ENCODE measurements around the gene VSTM2A.
A peak's percentile ranks its signal among the peaks of the same experiment; 100 is the strongest.

Gene VSTM2A

DNA sequence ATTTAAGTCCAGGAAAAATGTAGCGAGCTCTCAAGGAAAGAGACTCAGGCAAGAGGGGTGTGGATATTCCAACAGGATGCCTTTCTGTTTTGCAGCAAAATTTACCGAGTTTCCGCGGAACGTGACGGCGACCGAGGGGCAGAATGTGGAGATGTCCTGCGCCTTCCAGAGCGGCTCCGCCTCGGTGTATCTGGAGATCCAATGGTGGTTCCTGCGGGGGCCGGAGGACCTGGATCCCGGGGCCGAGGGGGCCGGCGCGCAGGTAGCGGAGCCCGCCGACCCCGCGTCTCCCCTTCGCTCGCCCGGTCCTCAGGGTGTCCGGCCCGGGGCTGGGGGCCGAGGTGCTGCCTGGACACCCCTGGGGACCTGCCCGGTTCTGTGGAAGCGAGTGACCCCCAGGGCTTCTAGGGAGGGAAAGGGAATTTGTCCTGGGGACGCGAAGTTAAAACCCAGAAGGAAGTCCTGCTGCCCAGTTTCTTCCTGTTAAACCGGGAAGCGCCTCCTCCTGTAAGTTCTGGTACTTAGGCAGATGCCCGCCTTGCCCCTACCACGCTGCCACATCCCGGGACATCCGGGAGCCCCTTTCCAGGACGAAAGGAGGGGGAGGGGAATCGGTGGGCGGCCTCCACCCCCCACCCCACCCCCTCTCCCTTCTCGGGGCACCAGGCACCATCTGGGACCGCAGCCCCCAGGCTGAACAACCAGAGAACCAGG, 2.5 kb downstream of the VSTM2A start:
- no peak for DNase-seq (ENCODE audit: extremely low spot score)
- CTCF ChIA-PET = no interaction called here
- TF ChIP-seq L3MBTL2 (conservative IDR thresholded peaks at IDR 0.05) = no peak
- TF ChIP-seq ELF4 (IDR thresholded peaks at IDR 0.05) = no peak
- no peak for TF ChIP-seq FOXK2 (IDR thresholded peaks at IDR 0.05)
- no peak for TF ChIP-seq NFRKB (IDR thresholded peaks at IDR 0.05)
- TF ChIP-seq, protein P1, sequence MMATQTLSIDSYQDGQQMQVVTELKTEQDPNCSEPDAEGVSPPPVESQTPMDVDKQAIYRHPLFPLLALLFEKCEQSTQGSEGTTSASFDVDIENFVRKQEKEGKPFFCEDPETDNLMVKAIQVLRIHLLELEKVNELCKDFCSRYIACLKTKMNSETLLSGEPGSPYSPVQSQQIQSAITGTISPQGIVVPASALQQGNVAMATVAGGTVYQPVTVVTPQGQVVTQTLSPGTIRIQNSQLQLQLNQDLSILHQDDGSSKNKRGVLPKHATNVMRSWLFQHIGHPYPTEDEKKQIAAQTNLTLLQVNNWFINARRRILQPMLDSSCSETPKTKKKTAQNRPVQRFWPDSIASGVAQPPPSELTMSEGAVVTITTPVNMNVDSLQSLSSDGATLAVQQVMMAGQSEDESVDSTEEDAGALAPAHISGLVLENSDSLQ (IDR thresholded peaks at IDR 0.05) = no peak
- no peak for TF ChIP-seq LEF1 (IDR thresholded peaks at IDR 0.05; ENCODE audit: borderline replicate concordance)
- no peak for TF ChIP-seq TARDBP (IDR thresholded peaks at IDR 0.05)
- TF ChIP-seq FOXM1 (IDR thresholded peaks at IDR 0.05; ENCODE audit: borderline replicate concordance) = no peak
- TF ChIP-seq CTBP1 (IDR thresholded peaks at IDR 0.05; ENCODE audit: borderline replicate concordance) = no peak
- TF ChIP-seq ARNT (IDR thresholded peaks at IDR 0.05) = no peak
- TF ChIP-seq ZNF384 (IDR thresholded peaks at IDR 0.05) = no peak
- no peak for TF ChIP-seq SP1 (IDR thresholded peaks at IDR 0.05)
- no peak for TF ChIP-seq BHLHE40 (IDR thresholded peaks at IDR 0.05; ENCODE audit: borderline replicate concordance)
- no peak for TF ChIP-seq FOXA1 (IDR thresholded peaks at IDR 0.05)
- TF ChIP-seq HDGF (IDR thresholded peaks at IDR 0.05; ENCODE audit: borderline replicate concordance) = no peak
- TF ChIP-seq SUZ12 (IDR thresholded peaks at IDR 0.05) = no peak
- POLR2A ChIA-PET = no interaction called here

GRCh38 chr7:54545241-54545563, 3.0 kb downstream of the VSTM2A start:
- ChIA-PET CTCF (no interaction called here), POLR2A (no interaction called here)
- no peak for DNase-seq (ENCODE audit: extremely low spot score)
- no peak for TF ChIP-seq L3MBTL2 (conservative IDR thresholded peaks at IDR 0.05)

- peak; percentile 70 for DNase-seq (ENCODE audit: extremely low spot score)
- ChIA-PET CTCF (interaction anchor here (0.6 kb wide), 1 partner anchor 10 kb away, joined by 3 read pairs; no protein-coding TSS in a partner anchor), POLR2A (interaction anchor here (1.0 kb wide), 1 partner anchor 212 kb away, joined by 3 read pairs; the partner anchor contains the start of gene SEC61G)
- TF ChIP-seq FOXK2 (IDR thresholded peaks at IDR 0.05) (no peak), FOXA1 (IDR thresholded peaks at IDR 0.05) (no peak), CTBP1 (IDR thresholded peaks at IDR 0.05; ENCODE audit: borderline replicate concordance) (no peak), ELF4 (IDR thresholded peaks at IDR 0.05) (no peak), TARDBP (IDR thresholded peaks at IDR 0.05) (no peak), NFRKB (IDR thresholded peaks at IDR 0.05) (no peak), BHLHE40 (IDR thresholded peaks at IDR 0.05; ENCODE audit: borderline replicate concordance) (no peak), SUZ12 (IDR thresholded peaks at IDR 0.05) (no peak), HDGF (IDR thresholded peaks at IDR 0.05; ENCODE audit: borderline replicate concordance) (no peak), SP1 (IDR thresholded peaks at IDR 0.05) (no peak), L3MBTL2 (conservative IDR thresholded peaks at IDR 0.05) (no peak), LEF1 (IDR thresholded peaks at IDR 0.05; ENCODE audit: borderline replicate concordance) (no peak)
- TF ChIP-seq, protein P1 (IDR thresholded peaks at IDR 0.05) = no peak
Measured at GRCh38 chr7:54546081-54546985, 4.2 kb downstream of the VSTM2A start.

GRCh38 chr7:54546986-54547314, 4.8 kb downstream of the VSTM2A start:
- DNase-seq (ENCODE audit: extremely low spot score) = no peak
- ChIA-PET POLR2A (interaction anchor here (1.0 kb wide), 1 partner anchor 212 kb away, joined by 3 read pairs; the partner anchor contains the start of gene SEC61G), CTCF (interaction anchor here (0.6 kb wide), 1 partner anchor 9 kb away, joined by 3 read pairs; no protein-coding TSS in a partner anchor)
- TF ChIP-seq FOXK2 (IDR thresholded peaks at IDR 0.05) (no peak), ARNT (IDR thresholded peaks at IDR 0.05) (no peak)

DNA sequence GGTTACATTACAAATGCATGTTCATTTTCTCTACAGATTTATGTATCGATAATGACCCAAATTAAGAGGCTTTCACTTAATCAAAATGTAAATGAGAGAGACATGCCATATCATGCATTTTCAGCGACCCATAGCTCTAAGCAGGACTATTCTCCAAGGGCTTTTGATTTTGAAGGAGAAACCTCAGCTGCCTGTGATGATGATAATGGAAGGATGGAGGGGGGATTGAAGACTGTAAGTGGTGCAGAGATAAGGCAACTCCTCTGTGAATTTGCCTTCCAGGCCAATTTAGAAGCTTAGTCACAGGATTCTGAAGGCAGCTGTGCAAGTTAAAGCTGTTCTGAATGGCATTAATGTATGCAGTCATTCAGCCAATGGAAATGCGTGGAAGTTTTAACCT, 8.3 kb downstream of the VSTM2A start:
- TF ChIP-seq CTBP1 (IDR thresholded peaks at IDR 0.05; ENCODE audit: borderline replicate concordance) = no peak
- TF ChIP-seq FOXM1 (IDR thresholded peaks at IDR 0.05; ENCODE audit: borderline replicate concordance) = no peak
- no peak for TF ChIP-seq HDGF (IDR thresholded peaks at IDR 0.05; ENCODE audit: borderline replicate concordance)
- TF ChIP-seq, protein P1 (IDR thresholded peaks at IDR 0.05) = no peak
- TF ChIP-seq LEF1 (IDR thresholded peaks at IDR 0.05; ENCODE audit: borderline replicate concordance) = no peak
- no peak for TF ChIP-seq ZNF384 (IDR thresholded peaks at IDR 0.05)
- TF ChIP-seq ELF4 (IDR thresholded peaks at IDR 0.05) = no peak
- TF ChIP-seq SP1 (IDR thresholded peaks at IDR 0.05) = no peak
- no peak for TF ChIP-seq FOXK2 (IDR thresholded peaks at IDR 0.05)
- no peak for TF ChIP-seq NFRKB (IDR thresholded peaks at IDR 0.05)
- no peak for TF ChIP-seq FOXA1 (IDR thresholded peaks at IDR 0.05)
- TF ChIP-seq BHLHE40 (IDR thresholded peaks at IDR 0.05; ENCODE audit: borderline replicate concordance) = no peak
- TF ChIP-seq TARDBP (IDR thresholded peaks at IDR 0.05) = no peak
- POLR2A ChIA-PET = no interaction called here
- CTCF ChIA-PET = interaction anchor here (0.6 kb wide), 1 partner anchor 1022 kb away, joined by 3 read pairs; no protein-coding TSS in a partner anchor
- DNase-seq (ENCODE audit: extremely low spot score) = no peak

GRCh38 chr7:54556121-54556520, 13.9 kb downstream of the VSTM2A start:
- DNase-seq (ENCODE audit: extremely low spot score) = no peak
- ChIA-PET CTCF (interaction anchor here (0.7 kb wide), 1 partner anchor 10 kb away, joined by 3 read pairs; no protein-coding TSS in a partner anchor), POLR2A (no interaction called here)
- TF ChIP-seq CTBP1 (IDR thresholded peaks at IDR 0.05; ENCODE audit: borderline replicate concordance) (no peak), SP1 (IDR thresholded peaks at IDR 0.05) (no peak), L3MBTL2 (conservative IDR thresholded peaks at IDR 0.05) (no peak), ARNT (IDR thresholded peaks at IDR 0.05) (no peak), SUZ12 (IDR thresholded peaks at IDR 0.05) (no peak), FOXA1 (IDR thresholded peaks at IDR 0.05) (no peak), BHLHE40 (IDR thresholded peaks at IDR 0.05; ENCODE audit: borderline replicate concordance) (no peak), HDGF (IDR thresholded peaks at IDR 0.05; ENCODE audit: borderline replicate concordance) (no peak)
